GM10248 (cell line): ENCODE results near the gene CHRNB1.

ENCODE experiments used
- CTCF ChIA-PET: fragments of 300-600 bp; sonication (Branson Sonifier 250); formaldehyde crosslinking; extraction: SDS; loops from one replicate; lab custom pipeline; 2021; ENCODE audit warnings: antibody characterized with exemption; lab: Yijun Ruan, JAX
- POLR2A ChIA-PET: fragments of 350-650 bp; sonication (Branson Sonifier 250); formaldehyde crosslinking; extraction: SDS; loops from one replicate; lab custom pipeline; 2020; ENCODE audit warnings: antibody characterized with exemption; lab: Yijun Ruan, JAX
- DNase-seq: peaks from one replicate; pipeline ENCODE4 v3.0.0; 2012; ENCODE audit errors: extremely low spot score
- TF ChIP-seq, protein P1 (sequence below): IDR thresholded peaks from 2 replicates; pipeline ENCODE4 v1.5.1; 2012; ENCODE audit warnings: mild to moderate bottlenecking, low read depth; ENCODE audit errors: extremely low read depth, missing control alignments, control extremely low read depth

CHRNB1 gene, protein sequence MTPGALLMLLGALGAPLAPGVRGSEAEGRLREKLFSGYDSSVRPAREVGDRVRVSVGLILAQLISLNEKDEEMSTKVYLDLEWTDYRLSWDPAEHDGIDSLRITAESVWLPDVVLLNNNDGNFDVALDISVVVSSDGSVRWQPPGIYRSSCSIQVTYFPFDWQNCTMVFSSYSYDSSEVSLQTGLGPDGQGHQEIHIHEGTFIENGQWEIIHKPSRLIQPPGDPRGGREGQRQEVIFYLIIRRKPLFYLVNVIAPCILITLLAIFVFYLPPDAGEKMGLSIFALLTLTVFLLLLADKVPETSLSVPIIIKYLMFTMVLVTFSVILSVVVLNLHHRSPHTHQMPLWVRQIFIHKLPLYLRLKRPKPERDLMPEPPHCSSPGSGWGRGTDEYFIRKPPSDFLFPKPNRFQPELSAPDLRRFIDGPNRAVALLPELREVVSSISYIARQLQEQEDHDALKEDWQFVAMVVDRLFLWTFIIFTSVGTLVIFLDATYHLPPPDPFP

DNA sequence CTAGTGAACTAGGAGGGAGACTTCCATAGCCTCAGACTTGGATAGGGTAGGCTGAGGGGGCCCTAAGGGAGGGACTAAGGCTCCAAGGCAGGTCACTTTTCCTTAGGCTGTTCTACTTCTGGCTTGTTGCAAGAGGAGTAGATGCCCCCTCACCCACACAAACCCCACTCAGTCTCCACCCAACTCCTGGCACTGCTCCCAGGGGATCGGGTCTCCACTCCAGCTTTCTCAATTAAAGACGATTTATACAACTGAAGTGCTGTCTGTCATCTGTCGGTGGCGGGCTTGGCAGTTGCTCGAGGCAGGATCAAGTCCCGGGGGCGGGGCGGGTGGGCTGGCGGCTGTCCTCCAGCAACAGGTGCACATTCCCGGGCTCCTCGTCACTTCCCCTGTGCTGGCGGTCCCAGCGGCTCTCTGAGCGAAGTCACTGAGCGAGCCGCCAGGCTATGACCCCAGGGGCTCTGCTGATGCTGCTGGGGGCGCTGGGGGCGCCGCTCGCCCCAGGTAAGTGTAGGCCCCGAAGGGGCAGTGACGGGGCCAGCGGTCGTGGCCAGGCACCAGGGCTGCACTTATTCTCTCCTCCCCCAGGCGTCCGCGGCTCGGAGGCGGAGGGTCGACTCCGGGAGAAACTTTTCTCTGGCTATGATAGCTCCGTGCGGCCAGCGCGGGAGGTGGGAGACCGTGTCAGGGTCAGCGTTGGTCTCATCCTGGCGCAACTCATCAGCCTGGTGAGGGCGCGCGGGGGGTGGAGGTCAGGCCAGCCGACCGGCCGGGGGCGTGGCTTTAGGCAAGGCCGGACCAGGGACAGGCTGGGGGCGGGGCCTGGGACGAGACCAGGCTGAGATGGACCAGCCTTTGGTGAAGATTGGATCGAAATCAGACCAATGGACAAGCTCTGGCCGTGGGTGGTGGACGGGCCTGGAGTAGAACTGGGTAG is at the start of gene CHRNB1:
Gene CHRNB1, plus strand, starts transcription at position 380 of the 937 bp plus-strand sequence. Its CDS starts 67 bp downstream, at position 447.
- ChIA-PET CTCF (interaction anchor here (0.9 to 5.4 kb wide), 8 partner anchors 8 to 116 kb away, joined by 3 to 39 read pairs (median 4); partner anchors contain the start of genes SPEM2 and TMEM102), POLR2A (interaction anchor here (1.0 to 1.7 kb wide), 3 partner anchors 19 to 41 kb away, joined by 3 to 10 read pairs (median 7); partner anchors contain the start of genes POLR2A and TMEM256)
- DNase-seq, result peak; percentile 71
- TF ChIP-seq, protein P1, sequence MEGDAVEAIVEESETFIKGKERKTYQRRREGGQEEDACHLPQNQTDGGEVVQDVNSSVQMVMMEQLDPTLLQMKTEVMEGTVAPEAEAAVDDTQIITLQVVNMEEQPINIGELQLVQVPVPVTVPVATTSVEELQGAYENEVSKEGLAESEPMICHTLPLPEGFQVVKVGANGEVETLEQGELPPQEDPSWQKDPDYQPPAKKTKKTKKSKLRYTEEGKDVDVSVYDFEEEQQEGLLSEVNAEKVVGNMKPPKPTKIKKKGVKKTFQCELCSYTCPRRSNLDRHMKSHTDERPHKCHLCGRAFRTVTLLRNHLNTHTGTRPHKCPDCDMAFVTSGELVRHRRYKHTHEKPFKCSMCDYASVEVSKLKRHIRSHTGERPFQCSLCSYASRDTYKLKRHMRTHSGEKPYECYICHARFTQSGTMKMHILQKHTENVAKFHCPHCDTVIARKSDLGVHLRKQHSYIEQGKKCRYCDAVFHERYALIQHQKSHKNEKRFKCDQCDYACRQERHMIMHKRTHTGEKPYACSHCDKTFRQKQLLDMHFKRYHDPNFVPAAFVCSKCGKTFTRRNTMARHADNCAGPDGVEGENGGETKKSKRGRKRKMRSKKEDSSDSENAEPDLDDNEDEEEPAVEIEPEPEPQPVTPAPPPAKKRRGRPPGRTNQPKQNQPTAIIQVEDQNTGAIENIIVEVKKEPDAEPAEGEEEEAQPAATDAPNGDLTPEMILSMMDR, result no peak

DNA sequence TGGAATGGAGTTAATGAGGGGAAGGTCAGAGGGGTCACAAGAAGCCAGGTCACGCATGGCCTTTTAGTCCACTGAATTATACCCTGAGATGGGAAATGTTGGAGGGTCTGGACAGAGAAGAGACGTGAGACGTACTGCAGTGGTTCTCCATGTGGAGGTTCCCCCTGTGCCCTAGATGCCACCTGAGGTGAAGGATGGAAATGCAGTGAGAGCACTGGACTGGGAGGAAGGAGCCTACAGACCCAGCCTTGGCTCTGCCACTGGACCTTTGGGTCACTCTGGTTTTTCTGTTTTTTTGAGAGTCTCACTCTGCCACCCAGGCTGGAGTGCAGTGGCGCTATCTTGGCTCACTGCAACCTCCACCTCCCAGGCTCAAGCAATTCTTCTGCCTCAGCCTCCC is 48.7 kb upstream of the CHRNB1 start:
- TF ChIP-seq, protein P1, result no peak
- ChIA-PET CTCF (interaction anchor here (1.0 to 1.9 kb wide), 2 partner anchors 10 to 183 kb away, joined by 3 to 4 read pairs; partner anchors contain the start of gene CD68), POLR2A (interaction anchor here (0.6 kb wide), 1 partner anchor 135 kb away, joined by 3 read pairs; no protein-coding TSS in a partner anchor)
- no peak for DNase-seq

DNA sequence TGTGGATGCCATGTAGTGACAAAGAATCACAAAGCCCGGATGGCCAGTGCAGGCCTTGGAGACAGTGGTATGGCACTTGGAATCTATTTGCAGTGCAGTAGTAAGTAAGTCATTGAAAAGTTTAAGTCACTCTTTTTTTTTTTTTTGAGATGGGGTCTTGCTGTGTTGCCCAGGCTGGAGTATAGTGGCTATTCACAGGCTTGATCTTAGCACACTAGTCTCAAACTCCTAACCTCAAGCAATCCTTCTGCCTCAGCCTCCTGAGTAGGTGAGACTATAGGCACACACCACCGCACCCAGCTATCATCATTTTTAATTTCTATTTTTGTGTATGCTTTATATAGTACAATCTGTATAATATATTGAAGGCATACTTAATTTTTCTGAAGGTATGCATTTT is 46.2 kb upstream of the CHRNB1 start:
- TF ChIP-seq, protein P1, result no peak
- ChIA-PET POLR2A (interaction anchor here (0.6 kb wide), 2 partner anchors 23 to 149 kb away, joined by 3 read pairs; no protein-coding TSS in a partner anchor), CTCF (interaction anchor here (1.2 to 3.2 kb wide), 4 partner anchors 8 to 190 kb away, joined by 3 to 12 read pairs (median 4); no protein-coding TSS in a partner anchor)
- no peak for DNase-seq

DNA sequence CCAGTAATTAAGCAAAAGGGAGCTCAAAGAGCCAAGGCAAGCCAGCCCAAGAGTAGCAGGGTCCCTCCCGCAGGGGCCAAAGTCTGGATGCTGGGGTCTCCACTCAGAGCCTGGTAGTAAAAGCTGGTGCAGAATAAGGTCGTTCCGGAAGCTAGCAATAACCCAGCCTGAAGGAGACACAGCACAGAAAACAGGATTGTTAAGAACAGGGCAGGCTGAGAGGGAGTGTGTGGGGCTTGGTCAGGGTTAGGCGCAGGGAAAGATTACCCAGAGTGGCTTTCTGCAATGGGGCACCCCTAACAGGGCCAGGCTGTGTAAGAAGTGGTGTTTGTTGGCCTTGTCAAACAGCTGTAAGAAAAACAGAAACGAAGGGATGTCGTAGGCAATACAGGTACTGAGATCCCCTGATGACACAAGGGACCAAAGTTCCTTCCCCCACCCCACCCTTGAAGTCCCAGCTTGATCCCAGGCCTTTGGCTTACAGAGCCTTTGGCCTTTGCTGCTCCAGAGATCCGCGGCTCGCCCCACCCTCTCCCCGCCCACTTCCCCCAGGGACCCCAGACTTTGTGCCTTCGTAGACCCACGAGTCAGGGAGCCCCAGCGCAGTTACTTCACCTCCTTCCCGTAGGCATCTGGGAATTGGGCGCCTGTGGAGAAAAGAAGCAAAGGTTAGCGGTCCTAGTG is 41.7 kb upstream of the CHRNB1 start:
- CTCF ChIA-PET, result interaction anchor here (0.8 to 2.1 kb wide), 10 partner anchors 9 to 186 kb away, joined by 3 to 10 read pairs (median 3); partner anchors contain the start of genes PLSCR3, SOX15, TMEM102 and TMEM95
- no peak for DNase-seq
- TF ChIP-seq, protein P1, result no peak
- POLR2A ChIA-PET, result interaction anchor here (0.6 to 2.3 kb wide), 9 partner anchors 9 to 483 kb away, joined by 3 to 10 read pairs (median 6); partner anchors contain the start of genes MPDU1, PLSCR3 and POLR2A

DNA sequence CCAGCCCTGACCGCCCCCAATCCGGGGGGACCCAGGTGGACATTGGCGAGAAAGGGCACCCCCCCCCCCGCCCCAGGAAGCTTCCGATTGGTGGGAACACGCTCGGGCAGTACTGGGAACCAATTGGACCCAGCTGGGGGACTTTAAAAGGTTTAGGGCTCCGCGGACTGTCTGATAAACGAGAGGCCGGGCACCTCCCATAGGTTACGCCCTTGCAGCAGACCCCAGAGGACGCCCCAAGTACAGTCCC is 41.2 kb upstream of the CHRNB1 start:
- ChIA-PET CTCF (interaction anchor here (0.8 to 2.1 kb wide), 7 partner anchors 9 to 186 kb away, joined by 3 to 10 read pairs (median 4); partner anchors contain the start of genes PLSCR3, SOX15 and TMEM95), POLR2A (interaction anchor here (0.6 to 2.3 kb wide), 15 partner anchors 9 to 482 kb away, joined by 3 to 10 read pairs (median 4); partner anchors contain the start of genes CD68, GPS2, MPDU1 and PLSCR3)
- no peak for DNase-seq

More for the DNA sequence above, 41.2 kb upstream of the CHRNB1 start:
- TF ChIP-seq, protein P1, result no peak
